Activated B cell treated with CpG ODN at 0.5 μM for 24 hours (primary cell): ENCODE results near the gene RASA3. TPM values are rescaled to one million over a fixed set of nuclear protein-coding genes. Genes with fewer than 3 reads are reported as not detected.

Experiments
- ATAC-seq: fragments of 200-7000 bp; cut with Tn5 transposase; one replicate; pipeline ENCODE4 v1.10.0; 2021; ENCODE audit warnings: low read depth, mild to moderate bottlenecking, moderate library complexity
- CTCF ChIA-PET: fragments of 350-600 bp; sonication (Branson Sonifier 250); formaldehyde crosslinking; loops from one replicate; lab custom pipeline; 2021; ENCODE audit warnings: antibody characterized with exemption; lab: Charles Lee
- POLR2A ChIA-PET: fragments of 350-600 bp; sonication (Branson Sonifier 250); formaldehyde crosslinking; loops from one replicate; lab custom pipeline; 2021; ENCODE audit warnings: antibody characterized with exemption; lab: Charles Lee
- DNase-seq: peaks from one replicate; pipeline ENCODE4 v3.0.0; 2022
- H3K27ac Mint-ChIP-seq: one replicate; pipeline ENCODE4 v1.8.0; 2020; ENCODE audit warnings: mixed read lengths
- H3K27me3 Mint-ChIP-seq: one replicate; pipeline ENCODE4 v1.8.0; 2021; ENCODE audit warnings: mixed read lengths
- H3K36me3 Mint-ChIP-seq: one replicate; pipeline ENCODE4 v1.8.0; 2021; ENCODE audit warnings: low read depth, mixed read lengths
- H3K4me1 Mint-ChIP-seq: one replicate; pipeline ENCODE4 v1.8.0; 2021; ENCODE audit warnings: mixed read lengths
- H3K4me3 Mint-ChIP-seq: one replicate; pipeline ENCODE4 v1.8.0; 2020; ENCODE audit warnings: mild to moderate bottlenecking, mixed read lengths
- H3K9me3 Mint-ChIP-seq: one replicate; pipeline ENCODE4 v1.8.0; 2020; ENCODE audit warnings: mixed read lengths
- CTCF ChIP-seq: fragments of 200-600 bp; IDR thresholded peaks from one replicate; pipeline ENCODE4 v1.8.0; 2022; ENCODE audit warnings: antibody characterized with exemption, mild to moderate bottlenecking
- intact Hi-C: fragments of 100-400 bp; cut with micrococcal nuclease; formaldehyde crosslinking; loops from one replicate; pipeline ENCODE4 v1.15.1; 2024
- total RNA-seq: library from RNA; stranded (reverse); gene quantifications from 2 replicates; pipeline ENCODE4 v1.2.3, GENCODE V29; 2022

RASA3 gene
- total RNA-seq, 1 donor from 2014 or later, result 20.4 TPM

- POLR2A ChIA-PET, result no interaction called here
- DNase-seq (no peak), ATAC-seq (no peak)
- Mint-ChIP-seq H3K4me1 (peaks cover 1% of the 10 kb centered on the region), H3K27ac (no peak overlapping the region), H3K9me3 (no peaks in the 10 kb centered on the region), H3K27me3 (peaks cover 20% of the 10 kb centered on the region), H3K36me3 (no peaks in the 10 kb centered on the region), H3K4me3 (no peak overlapping the region)
- intact Hi-C loops, result no loop called here
- no peak for TF ChIP-seq CTCF
- CTCF ChIA-PET, result no interaction called here
These were observed 197.2 kb downstream of the RASA3 start for GRCh38 chr13:113935001-113935844.

GRCh38 chr13:113934576-113934975, 197.8 kb downstream of the RASA3 start:
- intact Hi-C loops, result no loop called here
- H3K4me1 Mint-ChIP-seq, result peaks cover 1% of the 10 kb centered on the region
- H3K4me3 Mint-ChIP-seq, result no peak overlapping the region
- no peak for TF ChIP-seq CTCF
- H3K36me3 Mint-ChIP-seq, result no peaks in the 10 kb centered on the region
- ATAC-seq (no peak), DNase-seq (no peak)
- H3K27me3 Mint-ChIP-seq, result peaks cover 20% of the 10 kb centered on the region
- no peaks in the 10 kb centered on the region for H3K9me3 Mint-ChIP-seq
- POLR2A ChIA-PET, result no interaction called here
- CTCF ChIA-PET, result no interaction called here
- no peak overlapping the region for H3K27ac Mint-ChIP-seq

- TF ChIP-seq CTCF, result no peak
- peaks cover 20% of the 10 kb centered on the region for H3K27me3 Mint-ChIP-seq
- no peaks in the 10 kb centered on the region for H3K36me3 Mint-ChIP-seq
- ChIA-PET POLR2A (no interaction called here), CTCF (no interaction called here)
- H3K27ac Mint-ChIP-seq, result no peak overlapping the region
- intact Hi-C loops, result no loop called here
- no peak for DNase-seq
- no peaks in the 10 kb centered on the region for H3K9me3 Mint-ChIP-seq
- ATAC-seq, result no peak
- H3K4me3 Mint-ChIP-seq, result no peak overlapping the region
- peaks cover 1% of the 10 kb centered on the region for H3K4me1 Mint-ChIP-seq
These were observed 198.5 kb downstream of the RASA3 start for GRCh38 chr13:113933901-113934300.

GRCh38 chr13:113931841-113932459, 200.5 kb downstream of the RASA3 start:
- no peaks in the 10 kb centered on the region for H3K9me3 Mint-ChIP-seq
- DNase-seq (no peak), ATAC-seq (no peak)
- peaks cover 15% of the 10 kb centered on the region for H3K27me3 Mint-ChIP-seq
- intact Hi-C loops, result no loop called here
- H3K4me3 Mint-ChIP-seq, result no peak overlapping the region
- peaks cover 1% of the 10 kb centered on the region for H3K4me1 Mint-ChIP-seq
- ChIA-PET CTCF (no interaction called here), POLR2A (no interaction called here)
- no peaks in the 10 kb centered on the region for H3K36me3 Mint-ChIP-seq
- no peak for TF ChIP-seq CTCF
- H3K27ac Mint-ChIP-seq, result no peak overlapping the region
